Activated T-helper 1 cell treated with anti-CD3 and anti-CD28 coated beads, Interleukin-12 subunit alpha, Interleukin-12 subunit beta, Interleukin-2, Interleukin-4 antibody, amounts not matched to agents 30 ng/mL and 10 ng/mL and 1 ng/mL, durations not matched to agents 14 hours and 24 hours and 36 hours (primary cell): ENCODE data around the gene ZNF141. TPM values are rescaled to one million over a fixed set of nuclear protein-coding genes. Genes with fewer than 3 reads are reported as not detected.

Source experiments
- DNase-seq: peaks from one replicate; pipeline ENCODE4 v3.0.0; 2021; ENCODE audit warnings: low spot score
- H3K27ac Mint-ChIP-seq: one replicate; pipeline ENCODE4 v1.8.0; 2021; ENCODE audit warnings: mild to moderate bottlenecking, mixed read lengths
- H3K27me3 Mint-ChIP-seq: one replicate; pipeline ENCODE4 v1.8.0; 2022; ENCODE audit warnings: mild to moderate bottlenecking, moderate library complexity, mixed read lengths; ENCODE audit not compliant: insufficient read depth
- H3K36me3 Mint-ChIP-seq: one replicate; pipeline ENCODE4 v1.8.0; 2021; ENCODE audit warnings: low read depth, mixed read lengths
- H3K4me1 Mint-ChIP-seq: one replicate; pipeline ENCODE4 v1.8.0; 2021; ENCODE audit warnings: low read depth, mixed read lengths
- H3K4me3 Mint-ChIP-seq: one replicate; pipeline ENCODE4 v1.8.0; 2021; ENCODE audit warnings: mild to moderate bottlenecking, moderate library complexity, mixed read lengths
- H3K9me3 Mint-ChIP-seq: one replicate; pipeline ENCODE4 v1.8.0; 2021; ENCODE audit warnings: mixed read lengths
- intact Hi-C: fragments of 100-400 bp; cut with micrococcal nuclease; formaldehyde crosslinking; loops from one replicate; pipeline ENCODE4 v1.15.1; 2024
- total RNA-seq: library from RNA; stranded (reverse); gene quantifications from 2 replicates; pipeline ENCODE4 v1.2.3, GENCODE V29; 2022

ZNF141 gene
- total RNA-seq, 1 donor from 2014 or later = 23.7 TPM

DNA sequence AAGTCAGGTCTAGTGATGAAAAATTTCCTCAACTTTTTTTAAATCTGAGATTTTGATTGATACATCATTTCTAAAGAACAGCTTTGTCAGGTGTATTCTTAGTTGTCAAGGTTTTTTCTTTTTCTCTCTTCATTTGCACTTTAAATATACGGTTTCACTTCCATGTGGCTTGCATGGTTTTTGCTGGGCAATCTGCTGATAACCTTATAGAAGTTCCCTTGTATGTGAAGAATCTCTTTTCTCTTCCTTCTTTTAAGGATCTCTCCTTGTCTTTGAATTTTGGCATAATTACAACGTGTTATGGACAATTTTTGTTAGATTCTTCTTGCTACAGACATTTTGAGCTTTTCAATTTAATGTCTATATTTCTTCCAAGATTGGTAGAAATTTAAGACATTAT is 85.0 kb downstream of the ZNF141 start:
- DNase-seq = no peak
- H3K27ac Mint-ChIP-seq = no peak overlapping the region
- intact Hi-C loops = no loop called here
- no peak overlapping the region for H3K4me3 Mint-ChIP-seq
- no peaks in the 10 kb centered on the region for H3K27me3 Mint-ChIP-seq
- H3K4me1 Mint-ChIP-seq = no peaks in the 10 kb centered on the region
- peaks cover 63% of the 10 kb centered on the region for H3K9me3 Mint-ChIP-seq
- peaks cover 11% of the 10 kb centered on the region for H3K36me3 Mint-ChIP-seq

Other genes starting within 250 kb of the ZNF141 start
- gene ZNF718, start 213.3 kb upstream of the ZNF141 start, total RNA-seq = 7.3 and 7.7 TPM in 2 replicates
- gene ZNF732, start 32.3 kb upstream of the ZNF141 start, total RNA-seq = not detected in 2 replicates
- 31.8 and 34.0 TPM in 2 replicates for gene ZNF721, start 161.3 kb downstream of the ZNF141 start, total RNA-seq
- 48.6 and 51.4 TPM in 2 replicates for gene PIGG, start 161.4 kb downstream of the ZNF141 start, total RNA-seq
- gene TMEM271, start 238.5 kb downstream of the ZNF141 start, total RNA-seq = not detected in 2 replicates